Measurements from ENCODE around the gene CRIM1. TPM values are rescaled to one million over a fixed set of nuclear protein-coding genes. Genes with fewer than 3 reads are reported as not detected.

The CRIM1 gene
- total RNA-seq, 4 donors from 2014 or later, result 72.6 to 162 (median 112) TPM

DNA sequence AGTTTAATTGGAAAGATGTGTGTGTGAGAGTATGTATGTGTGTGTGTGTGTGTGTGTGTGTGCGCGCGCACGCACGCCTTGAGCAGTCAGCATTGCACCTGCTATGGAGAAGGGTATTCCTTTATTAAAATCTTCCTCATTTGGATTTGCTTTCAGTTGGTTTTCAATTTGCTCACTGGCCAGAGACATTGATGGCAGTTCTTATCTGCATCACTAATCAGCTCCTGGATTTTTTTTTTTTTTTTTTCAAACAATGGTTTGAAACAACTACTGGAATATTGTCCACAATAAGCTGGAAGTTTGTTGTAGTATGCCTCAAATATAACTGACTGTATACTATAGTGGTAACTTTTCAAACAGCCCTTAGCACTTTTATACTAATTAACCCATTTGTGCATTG is 194.4 kb downstream of the CRIM1 start:
- WGBS, result 95% methylated on average over 5 of the region's 5 CpGs
- no peak overlapping the region for H3K27ac ChIP-seq
- H3K36me3 ChIP-seq, result peaks cover 63% of the 10 kb centered on the region

DNA sequence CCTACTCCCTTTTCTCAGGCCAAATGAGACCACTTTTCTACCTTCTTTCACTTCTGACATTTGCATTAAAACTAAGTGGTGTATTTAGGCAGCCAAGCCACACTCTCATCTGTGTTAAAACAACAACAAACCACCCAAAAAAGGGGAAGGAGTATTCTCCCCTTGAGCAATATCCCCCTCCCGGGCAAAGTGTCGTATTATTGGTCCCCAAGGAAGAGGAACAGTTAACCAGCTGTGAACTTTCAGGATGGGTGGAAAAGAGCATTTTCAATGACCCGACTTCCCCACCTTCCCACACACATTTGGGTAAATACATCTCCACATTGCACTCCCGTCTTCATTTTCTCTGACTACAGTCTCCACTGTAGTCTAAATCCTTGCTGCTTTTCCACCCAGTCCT is 198.1 kb downstream of the CRIM1 start:
- Histone ChIP-seq H3K4me3 (no peak overlapping the region), H3K27ac (no peak overlapping the region), H3K36me3 (peaks cover 50% of the 10 kb centered on the region), H3K27me3 (no peaks in the 10 kb centered on the region), H3K9me3 (no peaks in the 10 kb centered on the region), H3K4me1 (no peaks in the 10 kb centered on the region)
- WGBS, result 79% methylated on average over 4 of the region's 4 CpGs
- TF ChIP-seq EP300 (IDR thresholded peaks at IDR 0.05) (no peak), POLR2A (IDR thresholded peaks at IDR 0.05) (no peak), POLR2AphosphoS5 (IDR thresholded peaks at IDR 0.05) (no peak)
- TF ChIP-seq, protein P1, sequence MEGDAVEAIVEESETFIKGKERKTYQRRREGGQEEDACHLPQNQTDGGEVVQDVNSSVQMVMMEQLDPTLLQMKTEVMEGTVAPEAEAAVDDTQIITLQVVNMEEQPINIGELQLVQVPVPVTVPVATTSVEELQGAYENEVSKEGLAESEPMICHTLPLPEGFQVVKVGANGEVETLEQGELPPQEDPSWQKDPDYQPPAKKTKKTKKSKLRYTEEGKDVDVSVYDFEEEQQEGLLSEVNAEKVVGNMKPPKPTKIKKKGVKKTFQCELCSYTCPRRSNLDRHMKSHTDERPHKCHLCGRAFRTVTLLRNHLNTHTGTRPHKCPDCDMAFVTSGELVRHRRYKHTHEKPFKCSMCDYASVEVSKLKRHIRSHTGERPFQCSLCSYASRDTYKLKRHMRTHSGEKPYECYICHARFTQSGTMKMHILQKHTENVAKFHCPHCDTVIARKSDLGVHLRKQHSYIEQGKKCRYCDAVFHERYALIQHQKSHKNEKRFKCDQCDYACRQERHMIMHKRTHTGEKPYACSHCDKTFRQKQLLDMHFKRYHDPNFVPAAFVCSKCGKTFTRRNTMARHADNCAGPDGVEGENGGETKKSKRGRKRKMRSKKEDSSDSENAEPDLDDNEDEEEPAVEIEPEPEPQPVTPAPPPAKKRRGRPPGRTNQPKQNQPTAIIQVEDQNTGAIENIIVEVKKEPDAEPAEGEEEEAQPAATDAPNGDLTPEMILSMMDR (IDR thresholded peaks at IDR 0.05), result no peak
- DNase-seq (ENCODE audit: low spot score in 2 of 2), result no peak

More for the DNA sequence above, 194.4 kb downstream of the CRIM1 start:
- Histone ChIP-seq H3K4me3 (no peak overlapping the region), H3K9me3 (no peaks in the 10 kb centered on the region), H3K27me3 (no peaks in the 10 kb centered on the region), H3K4me1 (no peaks in the 10 kb centered on the region)
- no peak for TF ChIP-seq POLR2A (IDR thresholded peaks at IDR 0.05)
- TF ChIP-seq, protein P1 (IDR thresholded peaks at IDR 0.05), result no peak
- no peak for TF ChIP-seq EP300 (IDR thresholded peaks at IDR 0.05)
- TF ChIP-seq POLR2AphosphoS5 (IDR thresholded peaks at IDR 0.05), result no peak
- no peak for DNase-seq (ENCODE audit: low spot score in 2 of 2)

DNA sequence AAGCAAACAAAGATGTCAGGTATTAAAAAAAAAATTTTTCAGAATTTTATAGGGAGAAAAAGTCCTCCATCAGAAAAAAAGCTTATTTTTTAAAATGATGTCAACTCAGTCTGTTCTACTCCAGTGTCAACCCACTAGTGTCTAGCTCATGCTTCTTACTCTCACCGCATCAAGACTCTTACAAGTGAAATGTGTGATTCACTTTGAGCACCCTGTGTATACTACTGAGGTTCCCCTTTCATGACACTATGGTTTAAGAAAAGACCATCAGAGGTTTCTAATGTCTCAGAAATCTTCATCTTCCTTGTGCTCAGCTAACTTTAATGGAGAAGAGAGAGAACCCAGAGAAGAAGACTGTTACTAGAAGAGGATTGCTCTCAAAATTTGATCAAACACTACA is 199.0 kb downstream of the CRIM1 start:
- DNase-seq (ENCODE audit: low spot score in 2 of 2), result no peak
- Histone ChIP-seq H3K27me3 (no peaks in the 10 kb centered on the region), H3K36me3 (peaks cover 42% of the 10 kb centered on the region), H3K4me3 (no peak overlapping the region), H3K4me1 (no peaks in the 10 kb centered on the region), H3K9me3 (no peaks in the 10 kb centered on the region), H3K27ac (no peak overlapping the region)
- 95% methylated on average over 1 of the region's 1 CpG for WGBS
- TF ChIP-seq POLR2A (IDR thresholded peaks at IDR 0.05) (no peak), POLR2AphosphoS5 (IDR thresholded peaks at IDR 0.05) (no peak)

DNA sequence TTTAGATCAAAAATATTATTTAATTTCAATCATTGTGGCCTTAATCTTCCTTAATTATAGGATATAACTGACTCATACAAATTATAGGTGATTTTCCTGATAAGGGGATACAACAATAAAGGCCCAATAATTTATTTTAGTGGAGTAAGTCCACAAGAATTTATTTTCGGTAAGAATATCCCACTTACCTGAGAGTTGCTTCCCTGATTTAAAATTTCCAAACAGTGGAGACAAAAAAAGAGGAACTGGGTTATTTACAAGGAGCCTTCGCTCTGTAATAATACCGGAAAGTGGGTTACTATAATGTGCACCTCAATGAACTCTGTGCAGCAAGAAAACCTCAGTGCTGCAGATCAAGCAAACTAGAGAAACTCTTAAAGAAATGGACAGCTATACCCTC is 200.2 kb downstream of the CRIM1 start:
- H3K36me3 ChIP-seq, result peaks cover 37% of the 10 kb centered on the region
- TF ChIP-seq, protein P1 (IDR thresholded peaks at IDR 0.05), result no peak
- TF ChIP-seq EP300 (IDR thresholded peaks at IDR 0.05) (no peak), POLR2AphosphoS5 (IDR thresholded peaks at IDR 0.05) (no peak), POLR2A (IDR thresholded peaks at IDR 0.05) (no peak)
- no peak overlapping the region for H3K27ac ChIP-seq
- no peaks in the 10 kb centered on the region for H3K9me3 ChIP-seq
- no peaks in the 10 kb centered on the region for H3K4me1 ChIP-seq
- no peak overlapping the region for H3K4me3 ChIP-seq
- no peaks in the 10 kb centered on the region for H3K27me3 ChIP-seq
- 87% methylated on average over 3 of the region's 3 CpGs for WGBS
- DNase-seq (ENCODE audit: low spot score in 2 of 2), result no peak

DNA sequence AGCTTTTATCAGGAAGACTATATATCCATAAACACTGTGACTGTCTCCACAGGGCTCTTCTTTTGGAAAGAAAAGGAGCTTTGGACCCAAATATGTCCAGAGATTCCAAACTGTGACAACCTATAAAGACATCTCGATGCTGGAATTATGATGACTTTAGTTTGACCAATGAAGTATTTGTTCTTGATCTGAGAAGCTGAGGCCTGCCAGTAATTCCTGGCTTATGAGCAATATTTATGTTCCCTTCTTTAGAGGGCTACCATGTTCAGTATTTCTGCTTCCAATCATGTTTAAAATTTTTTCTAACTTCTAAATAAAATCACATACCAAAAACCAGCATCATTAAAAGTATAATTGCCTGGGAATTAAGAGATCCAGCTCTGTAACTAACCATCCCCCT is 201.3 kb downstream of the CRIM1 start:
- no peak for DNase-seq (ENCODE audit: low spot score in 2 of 2)
- WGBS, result 65% methylated on average over 1 of the region's 1 CpG
- TF ChIP-seq POLR2AphosphoS5 (IDR thresholded peaks at IDR 0.05) (no peak), EP300 (IDR thresholded peaks at IDR 0.05) (no peak), POLR2A (IDR thresholded peaks at IDR 0.05) (no peak)
- TF ChIP-seq, protein P1 (IDR thresholded peaks at IDR 0.05), result no peak
- Histone ChIP-seq H3K4me3 (no peak overlapping the region), H3K36me3 (peaks cover 26% of the 10 kb centered on the region), H3K27me3 (no peaks in the 10 kb centered on the region), H3K4me1 (peaks cover 2% of the 10 kb centered on the region), H3K9me3 (no peaks in the 10 kb centered on the region), H3K27ac (no peak overlapping the region)

All from suprapubic skin (tissue), 4 donors.